Colonic mucosa (tissue), 4 donors: ENCODE results near the gene TRIM26. TPM values are rescaled to one million over a fixed set of nuclear protein-coding genes. Genes with fewer than 3 reads are reported as not detected.

Experiments used
- DNase-seq: peaks from one replicate; pipeline ENCODE4 v3.0.0-alpha.2; 2020
- H3K27ac ChIP-seq: fragments of 200-600 bp; one replicate; pipeline ENCODE4 v1.8.0; 2021
- H3K27me3 ChIP-seq: fragments of 200-600 bp; one replicate; pipeline ENCODE4 v1.8.0; 2021
- H3K36me3 ChIP-seq: fragments of 200-600 bp; one replicate; pipeline ENCODE4 v1.8.0; 2021
- H3K4me1 ChIP-seq: fragments of 200-600 bp; one replicate; pipeline ENCODE4 v1.8.0; 2021; ENCODE audit warnings: mild to moderate bottlenecking
- H3K4me3 ChIP-seq: fragments of 200-600 bp; one replicate; pipeline ENCODE4 v1.8.0; 2021
- H3K9ac ChIP-seq, 2 donors: one replicate each; pipeline ENCODE4 v1.7.0; 2013; ENCODE audit warnings: control low read depth in 2 of 2, low read depth in 2 of 2, low read length in 2 of 2
- H3K9me3 ChIP-seq: fragments of 200-600 bp; one replicate; pipeline ENCODE4 v1.8.0; 2021
- CTCF ChIP-seq: fragments of 200-600 bp; IDR thresholded peaks from one replicate; pipeline ENCODE4 v1.8.0; 2022; ENCODE audit warnings: antibody characterized with exemption, mild to moderate bottlenecking
- intact Hi-C: fragments of 100-400 bp; cut with DNase I; formaldehyde crosslinking; loops from one replicate; pipeline ENCODE4 v1.14.1; 2022
- total RNA-seq, 2 donors: library from RNA; stranded (reverse); fragmentation: NEBNext Ultra II Directional in 1 of 2; extraction: Animal tissue kit (Norgen Biotek cat#: 25700) in 1 of 2; gene quantifications; one replicate each; pipeline ENCODE4 v1.2.1, GENCODE V29; 2021
- donor health status: healthy.
- donor health status: DM: no; HTN: no; CAD: no.
- donor health status: DM: no; HTN: no; CAD: no.

Gene TRIM26
- total RNA-seq, 2 donors from 2014 or later = 48.2 to 53.5 TPM

GRCh38 chr6:30244560-30244959, 31.4 kb upstream of the TRIM26 start:
- no peaks in the 10 kb centered on the region for H3K27me3 ChIP-seq
- DNase-seq = no peak
- no peaks in the 10 kb centered on the region for H3K9me3 ChIP-seq
- no peaks in the 10 kb centered on the region for H3K4me1 ChIP-seq
- no peak overlapping the region for H3K4me3 ChIP-seq
- H3K27ac ChIP-seq = no peak overlapping the region
- intact Hi-C loops = loop anchor here (5.0 kb wide), 1 partner anchor 153 kb away; no protein-coding TSS in a partner anchor
- no peak for TF ChIP-seq CTCF
- no peak overlapping the region for H3K9ac ChIP-seq
- no peaks in the 10 kb centered on the region for H3K36me3 ChIP-seq

- Histone ChIP-seq H3K4me1 (no peaks in the 10 kb centered on the region), H3K27me3 (peaks cover 6% of the 10 kb centered on the region), H3K9me3 (no peaks in the 10 kb centered on the region), H3K9ac (no peak overlapping the region), H3K27ac (no peak overlapping the region), H3K4me3 (no peak overlapping the region), H3K36me3 (no peaks in the 10 kb centered on the region)
- peak; percentile 18 for TF ChIP-seq CTCF
- DNase-seq = no peak
- intact Hi-C loops = no loop called here
Observed at GRCh38 chr6:30238178-30238795, 25.1 kb upstream of the TRIM26 start.

- no peaks in the 10 kb centered on the region for H3K36me3 ChIP-seq
- no peaks in the 10 kb centered on the region for H3K9me3 ChIP-seq
- H3K4me1 ChIP-seq = no peaks in the 10 kb centered on the region
- no peak overlapping the region for H3K9ac ChIP-seq
- TF ChIP-seq CTCF = no peak
- H3K4me3 ChIP-seq = no peak overlapping the region
- H3K27me3 ChIP-seq = peaks cover 6% of the 10 kb centered on the region
- H3K27ac ChIP-seq = no peak overlapping the region
- DNase-seq = no peak
- intact Hi-C loops = no loop called here
Observed at GRCh38 chr6:30234356-30234755, 21.1 kb upstream of the TRIM26 start.

DNA sequence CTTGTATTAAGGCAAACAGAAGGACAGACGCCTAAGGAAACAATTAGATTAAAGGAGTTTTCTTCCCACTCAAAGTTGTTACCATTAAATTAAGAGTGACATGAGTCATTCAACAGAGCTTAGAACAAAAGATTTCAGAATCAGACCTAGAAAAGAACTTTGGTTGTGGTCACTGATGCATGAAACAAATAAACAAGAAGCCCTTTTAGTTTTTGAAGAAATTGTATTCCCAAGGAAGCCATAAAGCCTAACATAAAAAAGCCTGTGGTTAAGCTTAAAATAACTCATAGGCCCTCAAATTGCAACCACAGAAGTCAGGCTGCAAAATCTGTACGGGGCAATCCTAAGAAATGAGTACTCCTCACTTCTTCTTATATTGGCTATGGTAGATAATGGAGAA, 17.9 kb upstream of the TRIM26 start:
- Histone ChIP-seq H3K36me3 (no peaks in the 10 kb centered on the region), H3K9me3 (no peaks in the 10 kb centered on the region), H3K9ac (no peak overlapping the region), H3K4me1 (no peaks in the 10 kb centered on the region), H3K27ac (no peak overlapping the region), H3K27me3 (peaks cover 6% of the 10 kb centered on the region), H3K4me3 (no peak overlapping the region)
- no peak for DNase-seq
- TF ChIP-seq CTCF = no peak
- intact Hi-C loops = no loop called here

DNA sequence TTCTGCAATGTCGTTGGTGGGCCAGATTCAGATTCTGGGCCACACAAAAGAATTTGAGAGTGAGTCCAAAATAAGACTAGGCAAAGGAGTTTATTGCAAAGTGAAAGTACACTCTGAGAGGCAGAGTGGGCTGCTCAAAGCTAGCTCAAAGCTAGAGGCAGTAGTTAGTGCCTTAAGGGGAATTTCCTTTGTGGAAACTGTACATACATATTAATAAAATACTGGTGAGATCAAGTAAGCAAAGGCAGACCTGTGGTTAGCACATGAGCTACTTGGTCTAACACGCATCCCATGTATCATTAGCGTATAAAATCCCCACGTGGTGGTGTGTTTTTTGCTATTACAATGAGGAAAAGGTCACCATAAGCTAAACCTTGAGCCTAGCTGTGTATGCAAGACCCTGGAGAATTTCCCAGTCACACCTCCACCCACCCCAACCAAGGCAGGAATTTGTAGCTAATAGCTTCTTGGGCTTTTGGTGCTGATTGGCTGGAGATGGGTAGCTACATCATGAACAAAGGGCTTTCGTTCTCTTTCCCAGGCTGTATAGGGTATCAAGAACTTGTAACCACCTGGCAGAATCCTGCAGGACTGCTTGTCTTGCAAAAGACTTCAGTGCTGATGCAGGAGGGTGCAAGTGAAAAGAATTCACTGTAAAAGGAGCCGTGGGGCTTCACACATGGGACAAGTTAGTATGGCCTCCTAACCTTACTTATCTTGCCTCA, 14.7 kb upstream of the TRIM26 start:
- no peaks in the 10 kb centered on the region for H3K36me3 ChIP-seq
- TF ChIP-seq CTCF = no peak
- H3K9me3 ChIP-seq = no peaks in the 10 kb centered on the region
- no peaks in the 10 kb centered on the region for H3K27me3 ChIP-seq
- no peaks in the 10 kb centered on the region for H3K4me1 ChIP-seq
- intact Hi-C loops = no loop called here
- DNase-seq = no peak
- no peak overlapping the region for H3K9ac ChIP-seq
- H3K4me3 ChIP-seq = no peak overlapping the region
- no peak overlapping the region for H3K27ac ChIP-seq
